ENCODE measurements around the gene ARHGAP18. TPM values are rescaled to one million over a fixed set of nuclear protein-coding genes. Genes with fewer than 3 reads are reported as not detected.

ARHGAP18 gene
- polyA plus RNA-seq, 1 of the 3 experiments (the other 2 are of a cell fraction): 25.0 TPM

DNA sequence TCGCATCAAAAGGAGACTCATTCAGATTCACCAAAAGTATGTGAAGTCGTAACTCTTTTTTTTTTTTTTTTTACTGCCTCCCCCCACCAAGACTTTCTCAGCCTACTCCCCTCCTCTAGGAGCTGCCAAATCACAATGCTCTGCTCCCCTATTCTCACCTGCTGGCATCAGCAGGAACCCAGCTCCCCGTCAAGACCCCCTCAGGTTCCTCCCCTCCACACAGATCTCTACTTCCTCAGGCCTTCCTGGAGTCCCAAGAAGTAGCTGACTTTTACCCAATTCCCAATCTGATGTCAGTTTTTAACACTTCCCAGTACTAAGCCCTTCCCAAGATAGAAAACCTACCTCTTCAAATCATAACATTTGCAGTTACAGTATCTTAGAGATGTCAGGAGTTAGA lies 39.3 kb downstream of the ARHGAP18 start (continued):
- TF ChIP-seq, protein P1, sequence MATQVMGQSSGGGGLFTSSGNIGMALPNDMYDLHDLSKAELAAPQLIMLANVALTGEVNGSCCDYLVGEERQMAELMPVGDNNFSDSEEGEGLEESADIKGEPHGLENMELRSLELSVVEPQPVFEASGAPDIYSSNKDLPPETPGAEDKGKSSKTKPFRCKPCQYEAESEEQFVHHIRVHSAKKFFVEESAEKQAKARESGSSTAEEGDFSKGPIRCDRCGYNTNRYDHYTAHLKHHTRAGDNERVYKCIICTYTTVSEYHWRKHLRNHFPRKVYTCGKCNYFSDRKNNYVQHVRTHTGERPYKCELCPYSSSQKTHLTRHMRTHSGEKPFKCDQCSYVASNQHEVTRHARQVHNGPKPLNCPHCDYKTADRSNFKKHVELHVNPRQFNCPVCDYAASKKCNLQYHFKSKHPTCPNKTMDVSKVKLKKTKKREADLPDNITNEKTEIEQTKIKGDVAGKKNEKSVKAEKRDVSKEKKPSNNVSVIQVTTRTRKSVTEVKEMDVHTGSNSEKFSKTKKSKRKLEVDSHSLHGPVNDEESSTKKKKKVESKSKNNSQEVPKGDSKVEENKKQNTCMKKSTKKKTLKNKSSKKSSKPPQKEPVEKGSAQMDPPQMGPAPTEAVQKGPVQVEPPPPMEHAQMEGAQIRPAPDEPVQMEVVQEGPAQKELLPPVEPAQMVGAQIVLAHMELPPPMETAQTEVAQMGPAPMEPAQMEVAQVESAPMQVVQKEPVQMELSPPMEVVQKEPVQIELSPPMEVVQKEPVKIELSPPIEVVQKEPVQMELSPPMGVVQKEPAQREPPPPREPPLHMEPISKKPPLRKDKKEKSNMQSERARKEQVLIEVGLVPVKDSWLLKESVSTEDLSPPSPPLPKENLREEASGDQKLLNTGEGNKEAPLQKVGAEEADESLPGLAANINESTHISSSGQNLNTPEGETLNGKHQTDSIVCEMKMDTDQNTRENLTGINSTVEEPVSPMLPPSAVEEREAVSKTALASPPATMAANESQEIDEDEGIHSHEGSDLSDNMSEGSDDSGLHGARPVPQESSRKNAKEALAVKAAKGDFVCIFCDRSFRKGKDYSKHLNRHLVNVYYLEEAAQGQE (IDR thresholded peaks at IDR 0.05; ENCODE audit: low read depth, low read length): no peak
- TF ChIP-seq FOXJ3 (CRISPR knock-in tag; IDR thresholded peaks at IDR 0.05): no peak
- no peak for TF ChIP-seq SMC3 (IDR thresholded peaks at IDR 0.05; ENCODE audit: low read depth, low read length)
- no peak for TF ChIP-seq MXI1 (IDR thresholded peaks at IDR 0.05; ENCODE audit: low read depth, low read length)
- no peak for TF ChIP-seq CHD2 (IDR thresholded peaks at IDR 0.05; ENCODE audit: low read length, partially characterized antibody)

DNA sequence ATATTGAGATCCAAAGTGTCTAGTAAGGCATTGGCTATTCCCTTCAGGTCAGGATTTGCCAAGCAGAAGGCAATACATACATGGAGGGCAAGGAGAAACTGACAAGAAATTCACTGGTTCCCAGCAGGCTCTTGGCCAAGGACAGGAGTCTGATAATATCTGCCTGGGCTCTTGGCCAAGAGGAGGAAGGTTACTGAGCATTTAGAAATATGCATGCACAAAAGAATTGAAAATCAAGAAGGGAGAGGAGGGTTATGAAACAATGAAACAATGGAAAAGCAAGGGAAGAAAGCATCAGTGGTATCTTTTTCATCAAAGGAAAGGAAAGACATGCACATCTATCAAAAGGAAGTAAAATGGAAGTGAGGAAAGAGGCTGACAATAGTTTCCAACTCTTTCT lies 42.4 kb downstream of the ARHGAP18 start:
- Histone ChIP-seq H3K9me2 (no peaks in the 10 kb centered on the region), H3K36me3 (replicated peaks in 1 of 2; ENCODE audit: control insufficient read depth in 1 of 2, insufficient read depth in 2 of 2, low read length in 1 of 2) (peaks cover 0 to 23% of the 10 kb centered on the region in 2 experiments), H3K27me3 (ENCODE audit: insufficient read depth) (no peaks in the 10 kb centered on the region), H3K27ac (ENCODE audit: low read depth in 2 of 2, low read length in 1 of 2) (peak overlapping the region; percentile 58 to 99; a peak in 3 of 4 replicates), H3K9me3 (no peaks in the 10 kb centered on the region), H3K4me2 (peak overlapping the region; percentile 44), H3K79me2 (ENCODE audit: insufficient read depth) (peaks cover 96% of the 10 kb centered on the region), H3K4me3 (ENCODE audit: low read depth in 2 of 2, low read length in 1 of 2) (no peak overlapping the region), H3F3A (replicated peaks; ENCODE audit: insufficient read depth) (peaks cover 48% of the 10 kb centered on the region), H3K9ac (peak overlapping the region; percentile 35; the same call in 1 of the 2 replicates), H3K4me1 (ENCODE audit: control insufficient read depth in 1 of 2, insufficient read depth in 2 of 2, low read depth in 1 of 2, low read length in 1 of 2) (peaks cover 2 to 58% of the 10 kb centered on the region in 2 experiments; a peak in 3 of 4 replicates), H4K20me1 (ENCODE audit: insufficient read depth) (no peaks in the 10 kb centered on the region), H2AFZ (ENCODE audit: low read depth) (no peak overlapping the region)
- DNase-seq: no peak
- CTCF ChIA-PET: no interaction called here
- POLR2A ChIA-PET: no interaction called here
- TF ChIP-seq GABPA (IDR thresholded peaks at IDR 0.05; ENCODE audit: low read depth): no peak
- peak; percentile 77; the same call in 1 of the 2 replicates for TF ChIP-seq MAX (IDR thresholded peaks at IDR 0.05; ENCODE audit: low read depth)
- peak; percentile 67 for TF ChIP-seq JUND (IDR thresholded peaks at IDR 0.05)
- TF ChIP-seq NFIC (IDR thresholded peaks at IDR 0.05; ENCODE audit: borderline replicate concordance): peak; percentile 99
- no peak for TF ChIP-seq MXI1 (IDR thresholded peaks at IDR 0.05; ENCODE audit: low read depth, low read length)
- TF ChIP-seq POLR2AphosphoS5 (IDR thresholded peaks at IDR 0.05; ENCODE audit: low read depth, low read length): 0 out of 2 replicates have a peak, but pooled peaks have one; percentile 19
- TF ChIP-seq RAD21 (IDR thresholded peaks at IDR 0.05; ENCODE audit: low read length): no peak
- no peak for TF ChIP-seq USF1 (IDR thresholded peaks at IDR 0.05; ENCODE audit: borderline replicate concordance, low read depth)
- TF ChIP-seq RFX5 (IDR thresholded peaks at IDR 0.05; ENCODE audit: low read length): no peak
- TF ChIP-seq TAF1 (IDR thresholded peaks at IDR 0.05; ENCODE audit: borderline replicate concordance, low read depth, low read length): no peak
- TF ChIP-seq GATA2 (CRISPR knock-in tag; IDR thresholded peaks at IDR 0.05): no peak
- peak in 1 of 2 experiments; percentile 89; a peak in 2 of 4 replicates for TF ChIP-seq EP300 (IDR thresholded peaks at IDR 0.05; ENCODE audit: borderline replicate concordance in 1 of 2, low read depth in 1 of 2, low read length in 1 of 2)
- no peak for TF ChIP-seq FOXM1 (IDR thresholded peaks at IDR 0.05; ENCODE audit: low read depth)
- TF ChIP-seq FOXJ3 (CRISPR knock-in tag; IDR thresholded peaks at IDR 0.05): no peak
- TF ChIP-seq CHD2 (IDR thresholded peaks at IDR 0.05; ENCODE audit: low read length, partially characterized antibody): no peak
- no peak for TF ChIP-seq RCOR1 (IDR thresholded peaks at IDR 0.05; ENCODE audit: low read length)
- TF ChIP-seq YY1 (IDR thresholded peaks at IDR 0.05; ENCODE audit: low read depth): 0 out of 2 replicates have a peak, but pooled peaks have one; percentile 33
- TF ChIP-seq, protein P2, sequence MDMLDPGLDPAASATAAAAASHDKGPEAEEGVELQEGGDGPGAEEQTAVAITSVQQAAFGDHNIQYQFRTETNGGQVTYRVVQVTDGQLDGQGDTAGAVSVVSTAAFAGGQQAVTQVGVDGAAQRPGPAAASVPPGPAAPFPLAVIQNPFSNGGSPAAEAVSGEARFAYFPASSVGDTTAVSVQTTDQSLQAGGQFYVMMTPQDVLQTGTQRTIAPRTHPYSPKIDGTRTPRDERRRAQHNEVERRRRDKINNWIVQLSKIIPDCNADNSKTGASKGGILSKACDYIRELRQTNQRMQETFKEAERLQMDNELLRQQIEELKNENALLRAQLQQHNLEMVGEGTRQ (IDR thresholded peaks at IDR 0.05; ENCODE audit: borderline replicate concordance, low read depth, low read length): no peak
- TF ChIP-seq ELF1 (IDR thresholded peaks at IDR 0.05): no peak
- 0 out of 2 replicates have a peak, but pooled peaks have one; percentile 21 for TF ChIP-seq RXRA (IDR thresholded peaks at IDR 0.05; ENCODE audit: borderline replicate concordance, low read depth)
- TF ChIP-seq SIN3A (IDR thresholded peaks at IDR 0.05; ENCODE audit: borderline replicate concordance, low read depth, low read length): peak; percentile 70; the same call in 1 of the 2 replicates
- TF ChIP-seq MEF2A (IDR thresholded peaks at IDR 0.05; ENCODE audit: borderline replicate concordance, low read depth): 0 out of 2 replicates have a peak, but pooled peaks have one; percentile 23
- TF ChIP-seq FOSL2 (IDR thresholded peaks at IDR 0.05; ENCODE audit: borderline replicate concordance, low read depth): peak; percentile 41; the same call in 1 of the 2 replicates
- peak; percentile 44; the same call in 1 of the 2 replicates for TF ChIP-seq TEAD4 (IDR thresholded peaks at IDR 0.05; ENCODE audit: borderline replicate concordance, insufficient read depth)
- peak; percentile 75; the same call in 1 of the 2 replicates for TF ChIP-seq PBX3 (IDR thresholded peaks at IDR 0.05)

All from SK-N-SH (cell line).